Stimulated activated CD8-positive, alpha-beta memory T cell treated with anti-CD3 and anti-CD28 coated beads, Interleukin-15, amount 100 ng/mL, for 48 hours (primary cell): Measurements from ENCODE around the gene MTX1.
"Not testable (repeated sequence)": the region's sequence is repeated elsewhere in the genome, so short reads cannot be mapped to it uniquely, and the experiment has no call there.

Experiments
- DNase-seq, 2 donors: peaks; one replicate each; pipeline ENCODE4 v3.0.0-alpha.2; 2020; ENCODE audit warnings: low read depth in 2 of 2

The MTX1 gene

DNA sequence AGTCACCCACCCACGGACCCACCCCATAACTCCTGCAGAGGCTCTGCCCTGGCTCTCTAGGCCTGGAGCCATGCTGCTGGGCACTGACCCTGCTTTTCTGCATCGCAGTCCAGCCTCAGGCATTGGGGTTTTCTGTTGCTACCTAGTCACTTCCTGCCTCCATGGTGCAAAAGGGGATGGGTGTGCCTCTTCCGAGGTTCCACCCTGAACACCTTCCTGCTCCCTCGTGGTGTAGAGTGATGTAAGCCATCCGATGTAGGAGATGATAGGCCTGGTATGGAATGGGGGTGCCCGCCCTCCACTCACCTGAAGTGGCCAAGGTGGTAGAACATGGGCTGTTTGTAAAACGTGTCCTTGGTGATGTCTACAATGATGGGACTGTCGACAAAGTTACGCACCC is 26.9 kb downstream of the MTX1 start:
- DNase-seq: not testable (repeated sequence)

- DNase-seq: no peak
Measured at GRCh38 chr1:155236451-155236850, 28.0 kb downstream of the MTX1 start.

- DNase-seq: peak in 1 of 2 donors; percentile 45
Measured at GRCh38 chr1:155241069-155241679, 32.7 kb downstream of the MTX1 start.

DNA sequence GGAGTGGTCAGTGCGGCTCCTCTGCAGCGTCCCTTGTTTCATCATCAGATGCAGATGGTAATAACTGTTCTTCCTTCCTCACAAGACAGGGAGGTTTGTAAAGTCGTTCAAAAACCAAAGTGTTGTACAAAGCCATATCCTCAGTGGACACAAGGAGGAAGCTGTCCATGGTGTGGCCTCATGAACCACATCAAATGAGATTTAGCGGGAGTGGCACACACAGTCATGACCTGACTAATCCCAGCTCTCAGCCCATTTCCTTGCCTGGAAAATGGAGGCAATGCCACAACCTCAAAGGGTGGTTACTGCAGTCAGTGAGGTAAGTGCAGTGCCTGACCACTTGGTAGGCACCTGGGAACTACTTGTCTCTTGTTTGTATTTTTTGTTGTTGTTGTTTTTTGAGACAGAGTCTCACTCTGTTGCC is 33.4 kb downstream of the MTX1 start:
- DNase-seq: no peak

- DNase-seq: no peak
Measured at GRCh38 chr1:155242805-155243358, 34.4 kb downstream of the MTX1 start.

DNA sequence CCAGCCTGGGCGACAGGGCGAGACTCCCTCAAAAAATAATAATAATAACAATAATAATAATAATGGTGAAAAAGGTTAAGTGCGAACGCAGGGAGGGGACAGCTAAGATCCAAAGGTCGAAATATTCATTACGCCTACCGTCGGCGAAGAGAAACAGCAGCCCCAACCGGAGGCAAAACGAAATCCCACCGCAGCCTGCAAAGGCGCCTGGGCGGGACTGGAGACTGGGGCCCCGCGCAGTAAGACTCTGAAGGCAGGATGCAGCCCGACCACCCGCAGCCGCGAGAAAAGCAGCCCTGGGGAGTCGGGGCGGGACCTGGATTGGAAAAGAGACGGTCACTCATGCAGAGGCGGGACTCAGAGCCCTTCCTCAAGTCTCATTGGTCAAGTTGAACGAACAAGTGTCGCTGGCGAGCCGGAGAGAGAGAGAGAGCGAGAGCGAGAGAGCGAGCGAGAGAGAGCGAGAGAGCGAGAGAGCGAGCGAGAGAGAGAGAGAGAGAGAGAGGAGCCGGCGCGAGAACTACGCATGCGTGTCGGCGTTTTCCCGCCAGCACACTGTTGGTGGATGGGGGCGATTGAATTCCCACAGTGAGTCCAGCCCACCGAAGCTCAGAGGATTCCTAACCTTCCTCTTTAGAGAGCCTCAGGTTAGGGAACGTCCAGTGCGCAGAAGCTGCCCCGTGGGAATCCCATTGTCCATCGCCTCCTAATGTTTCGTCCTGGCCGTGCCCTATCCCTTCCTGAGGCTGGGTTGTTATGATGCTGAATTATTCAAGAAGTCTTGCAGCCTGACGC is 36.1 kb downstream of the MTX1 start:
- DNase-seq: peak; percentile 97

DNA sequence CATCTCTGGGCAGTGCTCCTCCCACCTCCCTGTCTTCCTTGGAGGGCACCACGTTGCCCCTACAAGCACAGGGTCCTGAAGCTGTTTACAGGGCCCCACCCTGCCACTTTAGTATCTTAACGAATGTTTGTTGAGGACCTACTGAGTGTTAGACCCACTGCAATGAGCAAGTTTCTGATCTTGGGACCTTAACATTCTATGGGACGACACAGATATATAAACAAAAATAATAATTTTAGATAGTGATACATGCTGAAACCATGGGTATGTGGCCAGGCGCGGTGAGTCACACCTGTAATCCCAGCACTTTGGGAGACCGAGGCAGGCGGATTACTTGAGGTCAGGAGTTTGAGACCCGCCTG is 36.6 kb downstream of the MTX1 start:
- peak in 1 of 2 donors; percentile 23 for DNase-seq

DNA sequence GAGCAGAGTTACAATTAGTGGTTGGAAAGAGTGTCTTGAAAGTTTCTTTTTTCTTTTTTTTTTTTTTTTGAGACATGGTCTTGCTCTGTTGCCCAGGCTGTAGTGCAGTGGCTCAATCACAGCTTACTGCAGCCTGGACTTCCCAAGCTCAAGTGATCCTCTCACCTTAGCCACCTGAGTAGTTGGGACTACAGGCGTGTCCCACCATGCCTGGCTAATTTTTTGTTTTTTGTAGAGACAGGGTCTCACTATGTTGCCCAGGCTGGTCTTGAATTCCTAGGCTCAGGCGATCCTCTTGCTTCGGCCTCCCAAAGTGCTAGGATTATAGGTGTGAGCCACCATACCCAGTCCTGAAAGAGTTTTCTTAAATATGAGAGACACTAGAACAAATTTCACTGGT is 38.3 kb downstream of the MTX1 start:
- DNase-seq: not testable (repeated sequence)

GRCh38 chr1:155247667-155248553 is 39.4 kb downstream of the MTX1 start:
- DNase-seq: no peak

GRCh38 chr1:155250246-155250632 is 41.7 kb downstream of the MTX1 start:
- DNase-seq: no peak

DNA sequence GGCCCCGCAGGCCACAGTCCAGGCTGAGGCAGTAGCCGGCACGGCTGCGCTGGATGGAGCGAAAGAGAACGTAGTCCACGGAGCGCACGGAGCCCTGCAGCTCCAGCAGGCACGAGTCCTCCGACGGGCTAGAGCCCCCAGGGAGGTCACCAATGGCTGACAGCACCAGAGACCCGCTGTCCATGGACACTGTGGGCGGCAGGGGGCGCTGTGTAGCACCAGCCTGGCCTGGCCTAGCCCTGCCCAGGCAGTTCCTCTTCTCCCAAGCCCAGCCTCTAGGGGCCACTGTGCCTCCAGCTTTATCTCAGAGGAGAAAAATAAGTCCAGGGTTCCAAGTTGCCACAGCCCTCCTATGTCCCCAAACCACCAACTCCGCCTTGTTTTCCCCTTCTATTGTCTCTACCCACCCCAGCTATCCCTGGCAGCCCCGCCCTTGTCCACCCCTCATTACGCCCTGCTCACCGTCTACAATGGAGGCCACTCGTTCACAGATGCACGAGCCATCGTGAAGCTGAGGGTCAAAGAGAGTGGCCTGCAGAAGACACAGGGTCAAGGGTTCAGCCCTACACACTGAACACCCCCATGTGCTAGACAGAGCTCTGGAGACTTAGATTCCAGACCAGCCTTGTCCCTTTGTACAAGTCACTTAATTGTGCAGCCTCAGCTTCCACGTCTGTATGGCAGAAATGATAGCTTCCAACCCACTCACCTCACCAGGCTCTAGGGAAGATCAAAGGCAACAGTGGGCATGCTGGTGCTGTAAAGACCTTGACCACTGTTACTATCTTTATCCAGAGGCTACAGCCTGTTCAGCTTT is 42.3 kb downstream of the MTX1 start:
- DNase-seq: peak; percentile 89 to 91

GRCh38 chr1:155251566-155251965 is 43.1 kb downstream of the MTX1 start:
- DNase-seq: no peak

DNA sequence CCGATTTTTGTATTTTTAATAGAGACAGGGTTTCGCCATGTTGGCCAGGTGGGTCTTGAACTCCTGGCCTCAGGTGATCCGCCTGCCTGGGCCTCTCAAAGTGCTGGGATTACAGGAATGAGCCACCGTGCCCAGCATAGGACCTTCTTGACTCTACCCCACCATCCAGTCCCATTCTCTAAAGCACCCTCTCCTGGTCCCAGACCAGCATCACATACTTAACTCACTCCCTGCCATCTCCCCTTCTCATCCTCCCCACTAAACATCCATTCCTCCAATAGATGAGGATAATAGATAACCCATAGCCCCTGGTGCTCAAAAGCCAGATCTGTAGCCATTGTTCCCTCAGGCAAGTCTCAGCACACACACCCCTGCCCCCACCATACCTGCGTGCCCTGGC is 44.7 kb downstream of the MTX1 start:
- DNase-seq: no peak

DNA sequence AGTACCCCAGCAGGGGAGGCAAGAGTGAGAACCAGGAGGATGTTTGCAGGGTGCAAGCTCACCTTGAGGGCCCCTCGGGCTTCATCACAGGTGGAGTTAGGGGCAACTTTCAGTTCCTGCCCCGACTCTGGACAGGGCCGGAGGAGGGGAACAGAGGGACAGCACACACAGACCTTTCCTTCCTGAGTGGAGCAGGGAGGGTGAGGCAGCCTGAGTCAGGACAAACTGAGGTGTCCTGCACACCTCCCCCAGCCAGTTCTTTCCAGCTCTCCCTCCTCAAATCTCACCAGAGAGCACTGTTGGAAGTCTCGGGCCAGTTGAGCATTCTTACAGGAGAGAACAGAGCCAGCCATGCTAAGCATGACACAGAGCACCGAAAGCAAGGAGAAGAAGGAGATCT is 45.3 kb downstream of the MTX1 start:
- DNase-seq: no peak

- DNase-seq: no peak
Measured at GRCh38 chr1:155254228-155254713, 45.8 kb downstream of the MTX1 start.

GRCh38 chr1:155254714-155255242 is 46.3 kb downstream of the MTX1 start:
- no peak for DNase-seq

- peak; percentile 64 to 74 for DNase-seq
Measured at GRCh38 chr1:155255243-155256007, 46.9 kb downstream of the MTX1 start, which contains the start of gene ENTREP3. Gene ENTREP3, minus strand, starts transcription at chr1:155255483. Its CDS starts 606 bp downstream, at chr1:155254877.

- no peak for DNase-seq
Measured at GRCh38 chr1:155256058-155256852, 47.8 kb downstream of the MTX1 start.

GRCh38 chr1:155260276-155260675 is 51.8 kb downstream of the MTX1 start:
- DNase-seq: no peak
